ENCODE measurements around the gene MANEA.
"Not testable (repeated sequence)": the region's sequence is repeated elsewhere in the genome, so short reads cannot be mapped to it uniquely, and the experiment has no call there.

The MANEA gene, protein sequence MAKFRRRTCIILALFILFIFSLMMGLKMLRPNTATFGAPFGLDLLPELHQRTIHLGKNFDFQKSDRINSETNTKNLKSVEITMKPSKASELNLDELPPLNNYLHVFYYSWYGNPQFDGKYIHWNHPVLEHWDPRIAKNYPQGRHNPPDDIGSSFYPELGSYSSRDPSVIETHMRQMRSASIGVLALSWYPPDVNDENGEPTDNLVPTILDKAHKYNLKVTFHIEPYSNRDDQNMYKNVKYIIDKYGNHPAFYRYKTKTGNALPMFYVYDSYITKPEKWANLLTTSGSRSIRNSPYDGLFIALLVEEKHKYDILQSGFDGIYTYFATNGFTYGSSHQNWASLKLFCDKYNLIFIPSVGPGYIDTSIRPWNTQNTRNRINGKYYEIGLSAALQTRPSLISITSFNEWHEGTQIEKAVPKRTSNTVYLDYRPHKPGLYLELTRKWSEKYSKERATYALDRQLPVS

DNA sequence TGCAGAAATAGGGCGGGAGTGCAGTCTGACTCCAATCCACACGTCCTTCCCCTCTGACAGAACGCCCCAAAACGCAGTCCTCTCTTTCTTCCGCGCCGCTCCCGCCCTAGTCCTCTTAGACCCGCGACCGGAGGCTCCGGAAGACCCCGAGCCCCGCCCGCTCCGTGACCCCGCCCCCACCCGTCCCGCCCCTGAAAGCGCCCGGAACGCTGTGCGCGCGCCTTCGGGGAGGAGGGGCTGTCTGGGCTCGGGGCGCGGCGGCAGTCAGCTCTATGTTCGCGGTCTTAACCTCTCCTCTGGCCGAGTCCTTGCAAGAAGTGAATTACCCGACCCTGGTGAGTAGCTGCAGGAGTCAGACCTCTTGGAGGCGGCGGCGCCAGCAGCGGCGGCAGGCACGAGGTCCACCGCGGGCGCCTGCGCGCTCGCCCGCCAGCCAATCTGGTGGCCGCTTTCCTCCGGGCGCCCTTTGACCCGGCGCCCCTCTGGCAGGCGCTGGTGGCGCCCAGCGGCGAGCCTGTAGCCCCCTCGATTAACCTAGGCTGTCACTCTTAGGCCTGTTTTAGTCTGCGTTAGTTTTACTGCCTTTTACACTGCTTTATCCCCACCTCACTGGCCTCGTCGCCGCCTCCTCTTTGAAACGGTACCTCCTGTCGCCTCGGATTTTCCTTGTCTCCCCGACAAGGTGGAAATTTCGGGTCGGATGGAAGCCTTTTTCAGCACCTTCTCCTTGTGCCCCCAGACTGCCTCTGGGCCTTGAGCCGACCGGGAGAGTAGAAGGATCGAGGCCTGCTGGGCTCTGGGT lies at the start of gene MANEA:
Gene MANEA (plus strand): TSS at position 232 of the 802 bp plus-strand sequence. CDS start 8,905 bp downstream, outside the sequence.
- peak; percentile 76 for DNase-seq

DNA sequence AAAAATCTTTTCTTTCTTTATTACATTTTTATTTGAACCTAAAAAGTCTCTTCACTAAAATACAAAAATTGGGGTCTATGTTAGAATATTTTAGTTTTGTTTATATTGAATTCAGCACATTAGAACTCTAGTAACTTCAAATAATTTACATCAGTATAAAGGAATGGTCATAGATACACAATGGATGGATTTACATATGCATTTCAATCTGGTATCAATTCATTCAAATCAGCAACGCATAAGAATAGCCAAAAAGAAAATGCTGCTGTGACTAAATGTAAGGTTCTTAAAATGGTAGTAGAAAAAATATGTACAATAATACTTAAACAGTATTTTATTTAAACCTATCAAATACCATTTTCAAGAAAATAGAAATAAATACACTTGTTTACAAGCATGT lies 47.6 kb upstream of the MANEA start:
- no peak for DNase-seq

DNA sequence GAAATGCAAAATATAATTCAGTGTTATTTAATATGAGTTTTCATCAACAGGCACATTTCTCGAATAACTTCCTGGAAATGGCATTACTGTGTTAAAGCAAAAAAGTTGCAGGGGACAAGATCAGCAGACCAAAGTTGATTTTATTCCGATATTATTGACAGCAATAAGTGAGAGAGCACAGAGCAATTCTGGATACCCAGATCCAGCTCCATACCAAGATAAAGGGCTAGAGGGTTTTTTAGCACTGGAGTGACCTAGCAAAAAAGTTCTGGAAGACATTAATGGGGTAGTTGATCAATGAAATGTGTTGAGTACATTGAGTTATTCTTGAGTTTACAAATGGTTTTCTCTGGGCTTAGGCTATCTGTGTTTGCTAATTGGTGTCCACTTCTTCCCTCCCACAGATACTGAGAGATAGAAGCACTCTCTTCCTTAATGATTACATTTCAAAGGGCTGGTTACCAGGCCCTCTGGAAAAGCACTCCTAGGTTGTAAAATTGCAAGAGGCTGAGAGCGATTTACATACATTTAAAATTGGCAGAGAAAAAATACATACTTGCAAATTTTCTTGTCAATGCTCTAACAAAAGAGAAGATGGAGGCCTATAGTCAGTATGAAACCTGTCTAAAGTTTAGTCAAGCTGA lies 47.0 kb upstream of the MANEA start:
- DNase-seq = no peak

DNA sequence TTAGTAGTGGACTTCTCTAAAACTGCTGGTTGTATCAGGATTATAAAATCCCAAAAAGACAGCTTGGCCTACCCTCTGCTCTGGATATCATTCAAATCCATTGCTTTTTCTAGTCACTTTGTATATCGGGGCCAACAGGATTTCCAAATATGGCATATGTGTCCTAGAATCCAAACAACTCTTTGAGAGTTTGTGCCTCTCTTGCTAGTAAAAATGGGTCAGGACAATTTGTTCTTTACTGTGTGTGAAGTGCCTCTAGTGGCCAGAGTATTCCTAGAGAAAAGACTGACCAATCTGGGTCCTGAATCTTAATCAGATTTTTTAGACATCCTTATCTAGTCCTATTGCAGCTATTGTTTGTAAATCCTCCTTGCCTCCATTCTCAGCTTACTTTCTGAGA lies 33.5 kb upstream of the MANEA start:
- no peak for DNase-seq

DNA sequence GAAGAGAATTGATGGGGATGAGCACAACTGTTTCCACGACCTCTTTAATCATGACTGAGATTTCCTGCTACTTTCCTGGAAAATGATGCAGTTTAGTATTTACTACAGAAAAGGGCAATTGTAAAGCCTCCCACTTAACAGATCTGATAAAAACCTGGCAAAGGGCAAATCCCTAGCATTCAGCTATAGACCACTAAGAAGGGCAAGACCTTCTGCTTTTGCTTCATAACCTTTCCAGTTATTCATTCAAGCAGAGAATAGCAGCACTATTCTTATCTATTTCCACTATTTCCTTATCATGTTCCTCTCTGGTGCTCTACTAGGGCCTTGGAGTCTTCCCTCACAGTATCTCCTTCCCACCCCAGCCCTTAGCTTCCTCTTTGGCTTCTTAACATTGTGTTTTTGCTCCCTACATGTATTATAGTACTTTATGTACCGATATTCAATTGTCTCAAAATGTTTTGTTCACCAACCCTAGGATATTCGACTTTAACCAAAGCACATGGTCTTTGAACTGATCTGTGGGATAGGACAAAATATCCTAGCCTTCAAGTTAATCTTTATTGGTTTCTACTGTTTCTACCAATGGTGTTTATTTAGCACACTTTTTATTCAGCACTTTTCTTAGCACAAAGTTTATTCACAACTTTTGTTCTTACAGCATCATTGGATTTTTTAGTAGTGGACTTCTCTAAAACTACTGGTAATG lies 32.7 kb upstream of the MANEA start:
- DNase-seq = no peak

DNA sequence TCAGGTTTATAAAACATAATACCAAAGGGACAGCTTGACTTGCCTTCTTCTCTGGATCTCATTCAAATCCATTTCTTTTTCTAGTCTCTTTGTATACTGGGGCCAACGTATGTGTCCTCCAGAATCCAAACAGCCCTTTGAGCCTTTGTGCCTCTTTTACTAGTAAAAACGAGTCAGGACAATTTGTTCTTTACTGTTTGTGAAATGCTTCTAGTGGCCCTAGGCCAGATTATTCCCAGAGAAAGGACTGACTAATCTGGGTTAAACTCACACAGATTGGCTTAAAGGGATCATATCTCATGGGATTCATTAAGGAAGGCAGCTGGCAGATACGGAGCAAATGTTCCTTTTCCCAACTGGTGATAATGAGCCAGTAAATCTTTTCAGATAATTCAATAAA lies 32.1 kb upstream of the MANEA start:
- peak; percentile 53 for DNase-seq

DNA sequence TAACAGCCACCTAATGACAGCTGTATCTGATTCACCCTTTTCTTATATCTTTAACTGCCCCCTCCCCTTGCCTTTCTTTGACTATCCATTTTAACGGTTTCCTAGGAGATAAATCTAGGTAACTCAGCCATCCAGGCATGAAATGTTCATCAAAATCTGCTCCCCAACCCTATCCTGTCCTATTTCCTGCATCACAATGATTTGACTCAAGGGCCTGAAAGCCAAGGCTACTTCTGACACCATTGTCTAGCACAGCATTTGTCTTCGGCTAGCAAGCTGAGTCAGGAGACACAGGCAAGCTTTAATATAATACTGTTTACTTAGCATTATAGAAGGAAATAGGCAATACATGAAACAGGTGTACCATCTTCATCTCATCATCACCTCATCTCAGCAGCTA lies 31.6 kb upstream of the MANEA start:
- no peak for DNase-seq

DNA sequence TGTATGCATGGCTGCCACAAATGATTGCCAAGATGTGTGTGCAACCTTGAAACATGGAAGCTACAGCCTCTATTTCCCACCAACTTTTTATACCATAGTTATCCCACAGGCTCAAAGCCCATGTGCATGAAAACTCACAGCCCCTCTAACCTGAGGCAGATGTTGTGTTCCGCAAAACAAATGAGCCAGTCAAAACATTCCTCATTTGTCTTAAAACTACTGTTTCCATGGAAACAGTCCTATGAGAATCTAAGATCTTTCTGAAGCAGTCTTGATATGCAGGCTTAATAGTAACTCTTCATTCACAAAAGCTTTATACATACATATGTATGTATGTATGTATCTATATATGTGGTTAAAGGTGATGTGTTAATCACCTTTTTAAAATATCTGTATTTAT lies 31.2 kb upstream of the MANEA start:
- no peak for DNase-seq

DNA sequence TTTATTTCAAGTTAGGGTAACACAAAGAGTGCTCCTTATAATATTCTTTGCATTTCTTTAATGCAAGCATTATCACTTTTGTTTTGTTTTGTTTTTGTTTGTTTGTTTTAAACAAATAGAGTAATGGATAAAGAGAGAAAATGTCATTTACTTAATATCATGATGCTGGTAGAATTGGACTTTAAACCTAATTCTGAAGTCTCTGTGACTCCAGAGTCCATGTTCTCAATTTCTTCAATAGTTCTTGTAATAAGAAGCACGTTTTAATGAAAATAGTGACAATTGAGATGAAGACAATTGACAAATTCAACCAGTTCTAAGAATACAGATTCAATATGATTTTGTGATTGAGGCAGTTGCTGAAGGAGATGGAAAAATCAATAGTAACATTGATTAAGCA lies 30.3 kb upstream of the MANEA start:
- DNase-seq = no peak

DNA sequence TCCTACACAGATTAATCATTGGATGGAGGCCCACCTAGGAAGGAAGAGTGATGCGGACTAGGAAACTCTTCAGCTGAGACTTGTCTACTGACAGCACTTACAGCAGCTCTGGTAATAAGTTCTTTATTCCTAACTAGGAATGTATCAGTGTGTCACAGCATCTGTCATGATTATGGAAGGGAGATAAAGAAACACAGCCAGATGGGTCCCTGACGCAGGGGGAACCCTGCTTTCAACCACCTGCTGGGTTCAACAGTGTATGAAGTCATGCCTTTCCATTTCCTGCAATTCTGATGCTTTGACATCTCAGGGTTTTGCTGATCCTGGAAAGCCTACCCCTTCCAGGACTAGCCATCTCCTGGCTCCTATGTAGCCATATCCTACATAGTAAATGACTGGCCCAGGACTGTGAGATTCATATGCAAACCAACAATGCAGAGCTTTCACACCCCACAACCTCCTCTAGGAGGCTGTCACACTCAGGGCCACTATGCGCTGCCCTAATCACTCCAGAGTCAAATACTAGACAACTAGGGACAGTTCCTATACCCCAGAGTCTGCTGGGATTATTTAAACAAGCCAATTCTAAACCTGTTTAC lies 29.0 kb upstream of the MANEA start:
- DNase-seq = peak; percentile 76

DNA sequence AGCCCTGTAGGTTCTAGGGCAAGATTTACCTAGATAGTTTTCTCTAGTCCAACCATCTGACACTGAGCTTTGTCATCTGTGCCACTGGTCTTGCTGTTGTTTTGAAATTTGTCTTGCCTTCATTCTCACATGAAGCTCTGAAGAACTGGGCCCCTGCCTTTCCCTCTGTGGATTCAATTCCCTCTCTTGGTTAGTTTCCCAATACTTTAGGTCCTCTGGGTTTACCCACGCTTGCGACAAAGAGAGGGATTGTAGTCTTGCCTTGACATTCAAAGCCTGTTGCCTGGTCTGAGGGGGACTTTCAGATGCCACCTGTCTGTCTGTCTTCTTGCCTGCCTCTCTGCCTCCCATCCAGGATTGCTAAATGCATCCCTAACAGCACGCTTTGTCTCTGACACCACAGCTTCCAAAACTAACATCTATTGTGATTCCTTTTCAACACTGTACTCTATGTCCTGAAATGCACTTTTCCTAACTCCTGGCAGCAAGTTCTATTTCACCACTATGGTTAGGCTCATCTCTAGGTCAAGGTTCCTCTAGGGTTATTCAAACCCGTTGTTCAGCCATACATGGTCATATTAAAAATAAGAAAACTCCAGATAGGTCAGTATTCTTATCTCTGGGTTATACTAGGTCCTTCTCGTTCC lies 25.5 kb upstream of the MANEA start:
- no peak for DNase-seq

DNA sequence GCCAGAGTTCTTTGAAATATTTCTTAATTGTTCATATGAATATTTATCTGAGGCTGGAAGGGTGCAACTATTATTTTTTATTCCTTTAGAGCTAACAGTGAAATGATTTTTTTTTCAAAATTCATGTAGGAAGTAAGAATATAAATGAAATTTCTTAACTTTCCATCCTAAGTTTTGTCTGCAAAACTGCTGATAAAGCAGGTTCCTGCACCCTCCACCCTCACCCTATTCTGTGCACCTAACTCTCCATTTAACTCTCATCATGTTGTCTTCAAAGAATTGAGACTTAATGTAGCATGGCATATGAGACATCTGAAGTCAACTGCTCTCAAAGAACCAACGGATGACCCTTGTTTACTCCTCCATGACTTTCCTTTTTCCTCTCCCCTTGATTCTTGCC lies 23.5 kb upstream of the MANEA start:
- no peak for DNase-seq

DNA sequence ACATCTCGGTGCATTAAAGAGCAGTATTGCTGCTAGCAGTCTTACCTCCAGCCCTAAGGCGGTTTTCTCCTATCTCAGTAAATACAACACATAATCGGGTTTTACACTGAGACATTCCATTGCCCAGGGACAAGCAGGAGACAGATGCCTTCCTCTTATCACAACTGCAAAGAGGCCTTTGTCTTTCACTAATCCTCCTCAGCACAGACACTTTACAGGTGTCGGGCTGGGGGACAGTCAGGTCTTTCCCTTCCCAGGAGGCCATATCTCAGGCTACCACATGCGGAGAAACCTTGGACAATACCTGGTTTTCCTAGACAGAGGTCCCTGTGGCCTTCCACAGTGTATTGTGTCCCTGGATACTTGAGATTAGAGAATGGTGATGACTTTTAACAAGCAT lies 16.4 kb upstream of the MANEA start:
- peak; percentile 62 for DNase-seq

DNA sequence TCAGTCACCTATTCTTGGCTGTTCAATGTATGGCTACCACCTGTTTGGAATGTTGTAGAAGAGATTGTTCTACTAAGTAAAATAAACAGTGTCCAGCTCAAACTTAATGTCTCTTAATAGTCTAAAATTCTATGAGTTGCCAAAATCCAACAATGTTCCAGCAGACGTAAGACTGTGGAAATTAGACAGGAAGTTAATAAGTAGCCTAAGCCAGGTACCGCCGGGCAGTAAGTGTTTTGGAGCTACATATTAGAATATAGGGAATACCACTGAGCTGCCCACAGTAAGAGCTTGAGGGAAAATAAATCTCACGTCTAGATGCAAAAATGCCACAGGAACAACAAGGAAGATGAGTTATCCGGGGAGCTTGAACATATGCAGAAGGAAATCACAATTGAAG lies 7.8 kb upstream of the MANEA start:
- no peak for DNase-seq

DNA sequence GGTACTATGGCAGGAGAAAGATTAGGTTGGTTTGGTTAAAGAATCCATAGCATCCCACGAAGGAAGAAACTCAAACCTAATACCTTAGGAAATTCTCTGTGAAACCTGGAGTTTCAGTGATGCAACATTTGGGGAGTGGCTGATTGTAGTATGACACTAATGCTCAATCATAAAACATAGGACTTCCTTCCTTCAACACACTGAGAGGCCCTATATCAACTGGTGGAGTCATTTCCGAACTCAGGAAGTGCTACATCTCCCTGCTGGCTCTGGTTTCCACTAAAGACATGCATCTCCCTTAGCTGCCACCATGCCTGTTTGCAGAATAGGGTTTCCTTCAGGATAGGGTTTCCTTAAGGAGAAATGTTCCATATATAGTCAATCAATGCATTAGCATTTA lies 5.2 kb upstream of the MANEA start:
- DNase-seq = no peak

DNA sequence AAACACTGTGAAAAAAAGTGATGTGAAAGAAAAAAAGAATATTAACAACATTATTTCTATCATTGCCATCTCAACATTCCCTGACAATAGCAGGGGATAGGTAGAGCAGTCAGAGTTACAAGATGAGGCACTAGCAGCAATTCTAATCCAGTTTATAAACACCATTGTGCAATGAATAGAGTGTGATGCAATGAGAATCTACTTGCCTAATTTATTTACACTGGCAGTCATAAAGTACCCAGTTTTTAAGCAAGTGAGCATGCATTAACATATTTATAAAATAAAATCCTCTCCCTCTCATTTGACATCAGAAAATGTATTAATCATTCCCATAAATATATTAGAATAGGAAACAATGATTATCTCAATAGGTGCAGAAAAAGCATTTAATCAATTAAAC lies 2.5 kb upstream of the MANEA start:
- DNase-seq = no peak

DNA sequence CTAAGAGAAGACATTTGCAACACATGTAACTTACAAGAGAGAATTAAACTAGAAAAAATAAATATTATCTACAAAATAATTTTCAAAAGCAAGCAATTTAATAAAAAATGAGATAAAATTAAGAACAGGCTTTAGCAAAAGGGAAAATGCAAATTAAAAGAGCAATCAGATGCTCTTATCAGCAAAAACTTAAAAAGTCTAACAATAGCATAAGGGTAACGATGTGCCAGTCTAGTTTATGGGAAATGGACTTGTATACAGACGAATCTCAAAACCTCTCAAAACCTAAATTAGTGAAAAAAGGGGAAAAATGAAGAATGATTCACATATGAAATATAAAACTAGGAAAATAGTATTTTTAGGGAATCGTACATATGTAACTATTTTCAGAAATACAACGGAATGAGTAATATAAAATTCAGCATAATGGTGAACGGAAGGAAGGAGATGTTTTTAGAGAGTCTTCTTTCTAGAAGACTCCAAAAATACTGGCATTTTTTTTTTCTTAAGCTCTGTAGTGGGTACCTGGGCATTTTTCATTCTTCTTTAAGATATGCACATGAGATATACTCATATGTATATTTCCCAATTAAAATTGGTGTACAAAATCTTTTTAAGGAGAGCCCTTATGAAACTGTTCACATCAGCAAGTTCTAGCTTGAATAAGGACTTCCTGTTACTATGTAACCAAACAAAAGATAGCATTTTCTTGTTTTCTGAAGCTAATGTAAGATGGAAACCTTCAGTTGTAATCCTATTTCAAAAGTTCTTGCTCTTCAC lies 927 bp upstream of the MANEA start:
- DNase-seq = no peak

DNA sequence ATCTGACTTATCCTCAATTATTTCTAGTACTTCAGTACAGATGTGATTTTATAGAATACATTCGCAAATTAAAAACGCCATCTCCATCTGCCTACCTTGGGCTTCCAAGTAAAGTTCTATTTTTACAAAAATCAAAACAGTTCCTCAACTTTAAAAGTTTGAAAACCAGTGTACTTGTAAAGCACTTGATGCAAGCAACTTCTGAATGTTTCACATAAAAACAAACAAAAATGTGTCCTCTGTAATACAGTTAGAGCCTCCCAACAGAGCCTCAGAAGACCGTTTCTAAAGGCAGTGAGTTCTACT lies 384 bp upstream of the MANEA start:
- DNase-seq = no peak

DNA sequence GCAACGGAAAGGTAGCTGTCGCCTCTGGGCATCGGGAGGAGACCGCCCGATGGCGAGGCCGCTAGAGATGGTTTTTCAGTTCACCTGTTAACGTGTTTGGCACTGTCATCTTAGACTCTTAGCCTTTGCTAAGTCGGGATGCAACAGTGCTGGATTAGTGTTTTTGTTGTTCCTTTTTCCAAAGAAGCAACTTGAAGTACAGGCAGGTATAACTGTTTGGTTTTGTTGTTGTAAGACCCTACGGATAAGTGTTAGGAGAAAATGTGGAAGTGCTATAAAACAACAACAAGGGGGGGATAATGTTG lies 723 bp downstream of the MANEA start:
- DNase-seq = no peak

DNA sequence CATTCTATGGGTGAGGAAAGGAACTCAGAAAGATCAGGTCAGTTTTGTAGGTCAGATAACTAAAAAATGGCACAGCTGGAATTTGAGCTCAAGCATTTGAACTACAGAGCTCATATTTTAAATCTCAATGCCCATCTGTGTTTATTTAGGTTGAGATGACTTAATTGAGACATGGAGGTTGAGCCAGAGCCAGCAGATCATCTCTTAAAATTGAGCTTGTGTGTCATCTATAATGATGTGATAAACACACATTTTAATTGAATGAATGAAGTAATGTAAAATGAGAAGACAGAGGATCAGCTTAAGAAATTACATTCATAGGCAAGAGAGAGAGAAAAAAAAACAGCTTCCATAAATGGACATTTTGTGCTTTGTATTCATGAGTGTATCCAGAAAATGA lies 3.7 kb downstream of the MANEA start:
- no peak for DNase-seq

DNA sequence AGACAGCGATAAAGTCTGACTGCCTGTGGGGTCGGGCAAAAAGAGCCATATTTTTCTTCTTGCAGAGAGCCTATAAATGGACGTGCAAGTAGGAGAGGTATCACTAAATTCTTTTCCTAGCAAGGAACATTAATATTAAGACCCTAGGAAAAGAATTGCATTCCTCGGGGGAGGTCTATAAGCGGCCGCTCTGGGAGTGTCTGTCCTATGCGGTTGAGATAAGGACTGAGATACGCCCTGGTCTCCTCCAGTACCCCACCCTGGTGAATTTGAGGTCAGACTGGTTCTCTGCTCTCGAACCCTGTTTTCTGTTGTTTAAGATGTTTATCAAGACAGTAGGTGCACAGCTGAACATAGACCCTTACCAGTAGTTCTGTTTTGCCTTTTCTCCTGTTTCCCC lies 6.9 kb downstream of the MANEA start:
- DNase-seq = not testable (repeated sequence)

DNA sequence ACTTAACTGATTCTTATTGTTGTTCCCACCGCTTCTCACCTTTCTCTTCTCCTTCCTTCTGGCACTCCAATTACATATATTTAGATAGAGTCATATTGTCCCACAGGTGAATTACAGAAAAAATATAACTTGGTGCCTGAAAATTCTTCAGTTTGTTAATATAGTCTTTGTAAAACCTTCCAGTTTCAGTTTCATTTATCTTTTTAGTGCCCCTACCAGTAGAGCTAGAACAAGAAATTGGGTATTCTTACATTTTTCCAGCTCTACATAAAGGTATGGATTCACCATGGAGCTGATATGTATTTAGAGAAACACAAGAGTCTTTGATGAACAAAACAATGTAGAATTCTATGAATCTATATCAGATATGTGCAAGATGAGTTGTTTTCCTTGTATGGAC lies 10.7 kb downstream of the MANEA start:
- DNase-seq = no peak

Data from NCI-H524 treated with DMSO at 0.1 percent for 48 hours (cell line).